Stomach (tissue), 9 donors: Measurements from ENCODE around the gene P4HA3. TPM values are rescaled to one million over a fixed set of nuclear protein-coding genes. Genes with fewer than 3 reads are reported as not detected.

Experiments used
- DNase-seq, 2 donors: peaks; one replicate each; pipeline versions ENCODE4 v3.0.0 to v3.0.0-alpha.2; 2013 to 2019
- H3K27ac ChIP-seq, 5 donors: fragments of 200-600 bp in 4 of 5; sonication (generic) in 4 of 5; one replicate each; pipeline ENCODE4 v1.5.1; 2013 to 2019; ENCODE audit warnings: mild to moderate bottlenecking in 1 of 5, moderate library complexity in 1 of 5
- H3K27me3 ChIP-seq, 3 donors: fragments of 200-600 bp; sonication (generic); one replicate each; pipeline ENCODE4 v1.5.1; 2017 to 2019; ENCODE audit warnings: mixed run types in 1 of 3
- H3K36me3 ChIP-seq, 4 donors: fragments of 200-600 bp; sonication (generic); 1 replicate in 3 of 4; 2 replicates in 1 of 4; pipeline ENCODE4 v1.5.1; 2016 to 2019
- H3K4me1 ChIP-seq, 4 donors: fragments of 200-600 bp; sonication (generic); one replicate each; pipeline ENCODE4 v1.5.1; 2016 to 2019
- H3K4me3 ChIP-seq, 4 donors: fragments of 200-600 bp; sonication (generic) in 3 of 4; one replicate each; pipeline ENCODE4 v1.5.1; 2016 to 2019; ENCODE audit warnings: mild to moderate bottlenecking in 1 of 4
- H3K9me3 ChIP-seq, 4 donors: fragments of 200-600 bp; sonication (generic); one replicate each; pipeline ENCODE4 v1.5.1; 2016 to 2019
- CTCF ChIP-seq, 7 experiments: fragments of 450-650 bp in 4 of 7; fragments of 200-600 bp in 3 of 7; sonication (generic) in 3 of 7; IDR thresholded peaks; one replicate each; pipeline ENCODE4 v1.5.1; 2016 to 2019; ENCODE audit warnings: antibody characterized with exemption in 7 of 7, control low read depth in 2 of 7, mild to moderate bottlenecking in 1 of 7
- EP300 ChIP-seq: sonication (generic); formaldehyde crosslinking; IDR thresholded peaks from one replicate; pipeline ENCODE4 v1.6.1; 2017; ENCODE audit warnings: antibody characterized with exemption
- POLR2A ChIP-seq, 4 donors: fragments of 450-650 bp; IDR thresholded peaks; one replicate each; pipeline ENCODE4 v1.6.1; 2016; ENCODE audit warnings: antibody characterized with exemption in 4 of 4, control low read depth in 2 of 4, mild to moderate bottlenecking in 1 of 4, moderate library complexity in 1 of 4
- POLR2AphosphoS5 ChIP-seq, 3 donors: sonication (generic); formaldehyde crosslinking; IDR thresholded peaks; one replicate each; pipeline ENCODE4 v1.6.1; 2016; ENCODE audit warnings: antibody characterized with exemption in 3 of 3
- WGBS, 5 donors: extraction: QIAGEN DNeasy Blood & Tissue Kit in 3 of 5; methylation state at CpG; one replicate each; pipeline versions ENCODE4 v1.1.5 to v1.1.7; 2013 to 2018; 5-methylcytosine and 5-hydroxymethylcytosine counted together
- intact Hi-C: fragments of 100-400 bp; cut with DNase I; formaldehyde crosslinking; loops from one replicate; pipeline ENCODE4 v1.15.1; 2023; ENCODE audit warnings: low total_unique reads
- polyA plus RNA-seq, 3 donors: library from polyadenylated mRNA; stranded (reverse); fragments of 200-250 nt; gene quantifications; one replicate each; pipeline ENCODE4 v1.2.3, GENCODE V29; 2013
- total RNA-seq, 5 donors: library from RNA; depleted of rRNA; stranded (reverse); fragments of >200 nt; gene quantifications; one replicate each; pipeline versions ENCODE4 v1.1.0 to v1.2.3, GENCODE V29; 2014 to 2016
- donor health status: healthy with polysubstance abuse.
- donor health status: Bipolar disorder and iron deficiency.
- donor health status: healthy.

P4HA3 gene
- total and polyA plus RNA-seq, 8 donors, result 0.28 to 2.6 (median 0.71) TPM; not detected in 4

DNA sequence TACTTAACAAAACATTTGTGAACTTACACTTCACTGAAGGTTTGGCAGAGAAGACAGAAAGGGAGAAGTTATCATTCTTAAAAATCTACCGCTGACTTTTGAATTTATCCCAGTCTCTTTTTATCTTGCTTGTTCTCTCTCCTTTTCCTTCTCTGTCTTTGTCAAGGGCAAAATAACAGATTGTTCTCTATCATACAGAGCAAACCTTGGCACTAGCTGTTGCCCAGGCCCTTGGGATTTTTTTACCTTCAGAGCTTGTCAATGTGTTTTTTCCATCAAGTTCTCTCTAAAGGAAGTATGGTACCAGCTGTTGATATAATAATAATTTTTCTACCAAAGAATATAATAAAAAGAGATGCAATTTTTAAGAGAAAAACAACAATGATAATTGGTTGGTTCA lies 73.2 kb downstream of the P4HA3 start:
- Histone ChIP-seq H3K36me3 (peaks cover 25 to 90% (median 80%) of the 10 kb centered on the region in 4 donors), H3K27me3 (no peaks in the 10 kb centered on the region), H3K9me3 (no peaks in the 10 kb centered on the region), H3K4me1 (no peaks in the 10 kb centered on the region), H3K27ac (no peak overlapping the region), H3K4me3 (no peak overlapping the region)
- intact Hi-C loops, result no loop called here
- TF ChIP-seq CTCF (IDR thresholded peaks at IDR 0.05), result no peak
- no peak for TF ChIP-seq EP300
- no peak for TF ChIP-seq POLR2A (IDR thresholded peaks at IDR 0.05)
- 55 to 71% (median 64%) methylated on average over 1 of the region's 1 CpG for WGBS, 5 donors
- no peak for DNase-seq

GRCh38 chr11:74237541-74237940 lies 73.9 kb downstream of the P4HA3 start:
- Histone ChIP-seq H3K9me3 (no peaks in the 10 kb centered on the region), H3K27ac (no peak overlapping the region), H3K27me3 (no peaks in the 10 kb centered on the region), H3K36me3 (peaks cover 25 to 96% (median 82%) of the 10 kb centered on the region in 4 donors), H3K4me3 (no peak overlapping the region), H3K4me1 (no peaks in the 10 kb centered on the region)
- WGBS, 5 donors, result 87 to 91% (median 91%) methylated on average over 2 of the region's 2 CpGs
- intact Hi-C loops, result no loop called here
- DNase-seq, result no peak
- no peak for TF ChIP-seq CTCF (IDR thresholded peaks at IDR 0.05)
- no peak for TF ChIP-seq POLR2A (IDR thresholded peaks at IDR 0.05)
- no peak for TF ChIP-seq POLR2AphosphoS5 (IDR thresholded peaks at IDR 0.05)
- no peak for TF ChIP-seq EP300

- Histone ChIP-seq H3K27me3 (no peaks in the 10 kb centered on the region), H3K27ac (no peak overlapping the region), H3K9me3 (no peaks in the 10 kb centered on the region), H3K36me3 (peaks cover 21 to 96% (median 86%) of the 10 kb centered on the region in 4 donors), H3K4me1 (no peaks in the 10 kb centered on the region), H3K4me3 (no peak overlapping the region)
- TF ChIP-seq CTCF (IDR thresholded peaks at IDR 0.05) (no peak), EP300 (no peak), POLR2AphosphoS5 (IDR thresholded peaks at IDR 0.05) (no peak), POLR2A (IDR thresholded peaks at IDR 0.05) (no peak)
- DNase-seq, result no peak
- intact Hi-C loops, result no loop called here
- WGBS, 5 donors, result 83 to 91% (median 84%) methylated on average over 4 of the region's 4 CpGs
Observed at GRCh38 chr11:74235121-74235520, 76.3 kb downstream of the P4HA3 start.

- Histone ChIP-seq H3K9me3 (no peaks in the 10 kb centered on the region), H3K27me3 (no peaks in the 10 kb centered on the region), H3K4me1 (no peaks in the 10 kb centered on the region), H3K4me3 (no peak overlapping the region), H3K36me3 (peaks cover 18 to 86% (median 76%) of the 10 kb centered on the region in 4 donors), H3K27ac (no peak overlapping the region)
- TF ChIP-seq POLR2A (IDR thresholded peaks at IDR 0.05) (no peak), CTCF (IDR thresholded peaks at IDR 0.05) (no peak), EP300 (no peak), POLR2AphosphoS5 (IDR thresholded peaks at IDR 0.05) (no peak)
- intact Hi-C loops, result no loop called here
- WGBS, 5 donors, result 90 to 96% (median 94%) methylated on average over 3 of the region's 3 CpGs
- no peak for DNase-seq
Observed at GRCh38 chr11:74233683-74234082, 77.8 kb downstream of the P4HA3 start.
